Measurements from ENCODE around the gene PRSS50.

DNA sequence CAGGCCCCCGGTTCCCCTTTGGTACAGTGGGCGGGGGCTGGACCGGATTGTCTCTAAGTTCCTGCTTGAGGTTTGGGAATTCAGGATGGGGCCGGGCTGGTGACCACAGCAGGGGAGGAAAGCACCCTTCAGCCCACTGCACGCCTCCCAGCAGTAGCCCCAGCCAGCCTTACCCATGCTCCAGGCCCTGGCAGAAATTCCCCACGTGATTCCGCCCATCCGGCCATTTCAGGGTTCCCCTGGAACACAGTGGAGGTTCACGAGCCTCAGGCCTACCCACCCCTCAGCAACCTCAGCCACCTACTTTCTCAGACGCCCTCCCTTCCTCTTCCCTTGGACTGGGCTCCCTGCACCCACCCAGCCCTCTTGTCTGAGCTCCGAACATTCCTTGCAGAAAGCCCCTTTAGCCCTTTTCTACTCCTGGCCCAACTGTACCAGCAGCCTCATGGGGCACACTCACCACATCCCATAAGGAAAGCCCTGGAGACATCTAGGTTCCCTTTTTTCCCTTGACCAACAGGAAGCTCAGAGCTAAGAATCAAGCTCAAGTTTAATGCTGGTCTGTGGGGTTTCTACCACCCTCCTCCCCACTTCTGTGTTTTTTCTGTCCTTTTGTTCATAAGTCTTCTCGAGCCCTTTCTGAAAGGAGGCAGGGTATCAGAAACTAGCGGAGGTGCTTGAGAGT is 35.7 kb downstream of the PRSS50 start:
- TF ChIP-seq, protein P1, sequence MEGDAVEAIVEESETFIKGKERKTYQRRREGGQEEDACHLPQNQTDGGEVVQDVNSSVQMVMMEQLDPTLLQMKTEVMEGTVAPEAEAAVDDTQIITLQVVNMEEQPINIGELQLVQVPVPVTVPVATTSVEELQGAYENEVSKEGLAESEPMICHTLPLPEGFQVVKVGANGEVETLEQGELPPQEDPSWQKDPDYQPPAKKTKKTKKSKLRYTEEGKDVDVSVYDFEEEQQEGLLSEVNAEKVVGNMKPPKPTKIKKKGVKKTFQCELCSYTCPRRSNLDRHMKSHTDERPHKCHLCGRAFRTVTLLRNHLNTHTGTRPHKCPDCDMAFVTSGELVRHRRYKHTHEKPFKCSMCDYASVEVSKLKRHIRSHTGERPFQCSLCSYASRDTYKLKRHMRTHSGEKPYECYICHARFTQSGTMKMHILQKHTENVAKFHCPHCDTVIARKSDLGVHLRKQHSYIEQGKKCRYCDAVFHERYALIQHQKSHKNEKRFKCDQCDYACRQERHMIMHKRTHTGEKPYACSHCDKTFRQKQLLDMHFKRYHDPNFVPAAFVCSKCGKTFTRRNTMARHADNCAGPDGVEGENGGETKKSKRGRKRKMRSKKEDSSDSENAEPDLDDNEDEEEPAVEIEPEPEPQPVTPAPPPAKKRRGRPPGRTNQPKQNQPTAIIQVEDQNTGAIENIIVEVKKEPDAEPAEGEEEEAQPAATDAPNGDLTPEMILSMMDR (IDR thresholded peaks at IDR 0.05): no peak
- TF ChIP-seq POLR2A (IDR thresholded peaks at IDR 0.05) (no peak), EP300 (IDR thresholded peaks at IDR 0.05) (no peak)

All from gastroesophageal sphincter (tissue), 3 donors.